Measurements from ENCODE around the gene CSTA. TPM values are rescaled to one million over a fixed set of nuclear protein-coding genes. Genes with fewer than 3 reads are reported as not detected.

Gene CSTA
- total RNA-seq, 4 donors from 2014 or later, result 0.94 to 1.7 TPM; not detected in 2

DNA sequence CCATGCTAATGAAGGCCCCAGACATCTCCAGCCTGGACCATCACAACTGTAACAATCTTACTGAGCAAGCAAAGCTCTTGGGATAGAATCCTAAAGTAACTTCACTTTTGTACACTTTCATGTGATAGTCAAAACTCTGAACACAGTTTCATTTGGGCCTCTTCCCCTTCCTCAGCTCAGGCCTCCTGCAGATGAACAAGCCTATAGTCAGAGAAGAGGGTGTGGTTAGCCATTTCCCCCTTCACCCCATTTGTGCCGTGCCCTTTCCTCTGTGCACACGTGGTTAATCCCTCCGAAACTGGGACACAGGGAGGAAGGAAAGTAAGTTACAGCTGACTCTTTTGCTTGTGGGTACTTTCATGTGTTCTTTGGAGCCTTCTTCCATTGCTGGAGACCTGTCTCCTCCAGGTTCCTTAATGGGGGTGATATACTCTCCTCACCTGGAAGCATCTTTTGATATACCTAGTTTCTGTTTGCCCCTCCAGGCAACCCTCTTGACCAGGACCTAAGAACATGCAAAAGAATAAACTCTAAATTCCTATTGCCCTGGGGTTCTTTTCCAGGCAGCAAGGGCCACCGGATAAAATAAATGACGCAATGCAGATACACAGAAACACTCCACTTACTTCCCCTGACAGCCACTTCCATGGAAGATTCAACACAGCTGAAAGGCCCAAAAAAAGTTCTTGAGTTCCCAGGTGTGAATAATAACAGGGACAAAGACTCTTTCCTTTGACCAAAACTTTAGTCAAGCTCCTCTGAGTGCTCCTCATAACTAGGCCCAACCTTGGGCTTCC is 29.6 kb upstream of the CSTA start:
- WGBS, 2 donors, result 78 to 85% methylated on average over 5 of the region's 5 CpGs
- Histone ChIP-seq H3K4me1 (no peaks in the 10 kb centered on the region), H3K36me3 (no peaks in the 10 kb centered on the region), H3K4me3 (replicated peaks in 1 of 3) (no peak overlapping the region), H3K9me3 (no peaks in the 10 kb centered on the region), H3K27me3 (no peaks in the 10 kb centered on the region), H3K27ac (no peak overlapping the region)
- no peak for DNase-seq
- intact Hi-C loops (cut with DNase I), result no loop called here
- TF ChIP-seq, protein P1, sequence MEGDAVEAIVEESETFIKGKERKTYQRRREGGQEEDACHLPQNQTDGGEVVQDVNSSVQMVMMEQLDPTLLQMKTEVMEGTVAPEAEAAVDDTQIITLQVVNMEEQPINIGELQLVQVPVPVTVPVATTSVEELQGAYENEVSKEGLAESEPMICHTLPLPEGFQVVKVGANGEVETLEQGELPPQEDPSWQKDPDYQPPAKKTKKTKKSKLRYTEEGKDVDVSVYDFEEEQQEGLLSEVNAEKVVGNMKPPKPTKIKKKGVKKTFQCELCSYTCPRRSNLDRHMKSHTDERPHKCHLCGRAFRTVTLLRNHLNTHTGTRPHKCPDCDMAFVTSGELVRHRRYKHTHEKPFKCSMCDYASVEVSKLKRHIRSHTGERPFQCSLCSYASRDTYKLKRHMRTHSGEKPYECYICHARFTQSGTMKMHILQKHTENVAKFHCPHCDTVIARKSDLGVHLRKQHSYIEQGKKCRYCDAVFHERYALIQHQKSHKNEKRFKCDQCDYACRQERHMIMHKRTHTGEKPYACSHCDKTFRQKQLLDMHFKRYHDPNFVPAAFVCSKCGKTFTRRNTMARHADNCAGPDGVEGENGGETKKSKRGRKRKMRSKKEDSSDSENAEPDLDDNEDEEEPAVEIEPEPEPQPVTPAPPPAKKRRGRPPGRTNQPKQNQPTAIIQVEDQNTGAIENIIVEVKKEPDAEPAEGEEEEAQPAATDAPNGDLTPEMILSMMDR (IDR thresholded peaks at IDR 0.05), result no peak
- no peak for TF ChIP-seq POLR2A (IDR thresholded peaks at IDR 0.05)

DNA sequence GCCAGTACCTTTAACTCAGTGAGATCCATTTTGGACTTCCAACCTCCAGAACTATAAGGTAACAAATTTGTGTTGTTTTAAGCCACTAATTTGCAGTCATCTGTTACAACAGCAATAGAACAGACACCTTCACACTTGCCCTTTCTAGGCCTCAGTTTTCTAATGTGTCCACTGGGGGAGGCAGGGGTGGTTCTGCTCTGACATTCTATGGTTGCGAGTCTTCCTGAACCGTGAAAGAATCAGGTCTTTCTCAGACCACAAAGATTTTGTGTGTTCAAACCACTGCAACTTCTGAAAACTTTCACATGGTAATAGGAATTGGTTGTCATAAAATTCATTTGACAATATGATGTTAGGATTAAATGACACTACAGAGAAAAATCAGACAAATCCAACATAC is 26.8 kb upstream of the CSTA start:
- Histone ChIP-seq H3K4me1 (no peaks in the 10 kb centered on the region), H3K27me3 (no peaks in the 10 kb centered on the region), H3K9me3 (no peaks in the 10 kb centered on the region), H3K36me3 (no peaks in the 10 kb centered on the region), H3K4me3 (replicated peaks in 1 of 3) (no peak overlapping the region), H3K27ac (no peak overlapping the region)
- DNase-seq, result no peak
- intact Hi-C loops (cut with DNase I), result no loop called here
- TF ChIP-seq POLR2A (IDR thresholded peaks at IDR 0.05), result no peak
- TF ChIP-seq, protein P1 (IDR thresholded peaks at IDR 0.05), result no peak
- WGBS, 2 donors, result 73 to 78% methylated on average over 2 of the region's 2 CpGs

DNA sequence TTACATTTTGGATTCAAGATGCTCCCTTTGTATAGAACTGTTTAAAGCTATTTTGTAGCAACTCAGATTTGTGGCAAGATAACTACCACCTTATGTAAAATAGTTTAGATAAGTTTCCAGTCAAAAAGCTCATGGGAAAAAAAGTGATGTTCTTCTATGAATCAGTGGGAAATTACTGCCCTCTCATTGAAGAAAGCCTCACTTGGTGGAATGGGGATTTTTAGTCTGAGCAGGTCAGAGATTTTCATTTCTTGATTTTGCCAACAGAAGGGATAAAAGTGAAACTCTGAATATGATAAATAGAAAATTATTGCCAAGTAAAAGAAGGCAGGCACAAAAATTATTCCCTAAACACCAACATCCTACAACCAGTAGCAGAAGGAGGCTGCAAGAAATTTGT is 25.8 kb upstream of the CSTA start:
- H3K9me3 ChIP-seq, result no peaks in the 10 kb centered on the region
- no peak for DNase-seq
- H3K4me1 ChIP-seq, result no peaks in the 10 kb centered on the region
- no peaks in the 10 kb centered on the region for H3K27me3 ChIP-seq
- TF ChIP-seq, protein P1 (IDR thresholded peaks at IDR 0.05), result no peak
- no peak for TF ChIP-seq POLR2A (IDR thresholded peaks at IDR 0.05)
- no peak overlapping the region for H3K27ac ChIP-seq
- intact Hi-C loops (cut with DNase I), result no loop called here
- no peaks in the 10 kb centered on the region for H3K36me3 ChIP-seq
- H3K4me3 ChIP-seq (replicated peaks in 1 of 3), result no peak overlapping the region

DNA sequence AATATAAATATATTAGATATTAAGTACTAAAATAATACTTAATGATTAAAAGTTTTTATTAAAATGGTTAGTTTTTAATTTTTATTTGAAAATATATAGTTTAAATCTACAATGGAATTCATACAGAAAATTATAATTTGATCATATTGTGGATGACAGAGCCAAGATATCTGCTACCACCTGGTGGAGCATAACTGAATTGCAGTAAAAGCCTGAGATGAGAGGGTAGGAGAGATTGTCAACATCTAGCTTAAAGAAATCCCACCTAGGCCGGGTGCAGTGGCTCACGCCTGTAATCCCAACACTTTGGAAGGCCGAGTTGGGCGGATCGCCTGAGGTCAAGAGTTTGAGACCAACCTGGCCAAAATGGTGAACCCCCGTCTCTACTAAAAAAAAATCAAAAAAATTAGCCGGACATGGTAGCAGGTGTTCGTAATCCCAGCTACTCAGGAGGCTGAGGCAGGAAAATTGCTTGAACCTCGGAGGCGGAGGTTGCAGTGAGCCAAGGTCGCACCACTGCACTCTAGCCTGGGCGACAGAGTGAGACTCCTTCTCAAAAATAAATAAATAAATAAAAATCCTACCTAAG is 25.1 kb upstream of the CSTA start:
- 82 to 86% methylated on average over 12 of the region's 12 CpGs for WGBS, 2 donors
- H3K4me1 ChIP-seq, result no peaks in the 10 kb centered on the region
- intact Hi-C loops (cut with DNase I), result no loop called here
- no peak for TF ChIP-seq POLR2A (IDR thresholded peaks at IDR 0.05)
- TF ChIP-seq, protein P1 (IDR thresholded peaks at IDR 0.05), result peak in 1 of 6 experiments; percentile 29
- no peak overlapping the region for H3K27ac ChIP-seq
- no peaks in the 10 kb centered on the region for H3K9me3 ChIP-seq
- H3K36me3 ChIP-seq, result no peaks in the 10 kb centered on the region
- no peak overlapping the region for H3K4me3 ChIP-seq (replicated peaks in 1 of 3)
- no peak for DNase-seq
- H3K27me3 ChIP-seq, result no peaks in the 10 kb centered on the region

DNA sequence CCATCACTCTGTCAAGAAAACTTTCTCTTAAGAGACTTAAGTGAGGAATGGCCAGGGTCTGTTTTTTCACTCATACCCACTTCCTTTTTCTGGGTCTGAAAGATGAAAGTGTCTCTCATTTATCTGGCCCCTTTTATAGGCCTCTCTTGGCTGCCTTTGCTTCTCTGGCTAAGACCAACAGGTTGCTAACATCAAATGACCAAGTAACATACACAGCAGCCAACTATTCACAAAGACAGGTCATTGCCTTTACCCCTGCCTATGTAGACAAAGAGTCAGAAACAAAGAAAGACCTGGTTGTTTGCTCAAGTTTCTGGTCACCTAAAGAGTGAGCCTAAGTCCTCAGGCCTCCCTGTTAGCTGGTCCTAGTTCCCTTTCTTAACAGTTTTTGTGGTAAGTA is 24.0 kb upstream of the CSTA start:
- no peaks in the 10 kb centered on the region for H3K36me3 ChIP-seq
- no peak overlapping the region for H3K4me3 ChIP-seq (replicated peaks in 1 of 3)
- no peak for DNase-seq
- peaks cover 1 to 4% of the 10 kb centered on the region in 2 donors for H3K4me1 ChIP-seq
- no peaks in the 10 kb centered on the region for H3K27me3 ChIP-seq
- H3K27ac ChIP-seq, result no peak overlapping the region
- TF ChIP-seq, protein P1 (IDR thresholded peaks at IDR 0.05), result no peak
- no peak for TF ChIP-seq POLR2A (IDR thresholded peaks at IDR 0.05)
- intact Hi-C loops (cut with DNase I), result no loop called here
- H3K9me3 ChIP-seq, result no peaks in the 10 kb centered on the region
